HG03520 (cell line): Measurements from ENCODE around the gene TAX1BP3.
A peak's percentile ranks its signal among the peaks of the same experiment; 100 is the strongest.
"Not testable (repeated sequence)": the region's sequence is repeated elsewhere in the genome, so short reads cannot be mapped to it uniquely, and the experiment has no call there.

ENCODE experiments used
- ATAC-seq: cut with Tn5 transposase; IDR thresholded peaks from one replicate; pipeline ENCODE4 v1.9.1; 2021; ENCODE audit warnings: mild to moderate bottlenecking, moderate library complexity; ENCODE audit not compliant: unreplicated experiment

The TAX1BP3 gene

GRCh38 chr17:3668279-3669084, at the start of gene TAX1BP3, which contains the start of gene EMC6:
TAX1BP3 (minus strand) TSS chr17:3668578; CDS start chr17:3668526, 52 bp downstream.
EMC6 (plus strand) TSS chr17:3668812; CDS start chr17:3669147, 335 bp downstream.
- ATAC-seq = peak; percentile 84

GRCh38 chr17:3715296-3715695, 46.9 kb upstream of the TAX1BP3 start:
- ATAC-seq = no peak

- ATAC-seq = no peak
Measured at GRCh38 chr17:3712811-3713463, 44.6 kb upstream of the TAX1BP3 start.

- peak; percentile 86 for ATAC-seq
Measured at GRCh38 chr17:3710951-3711383, 42.6 kb upstream of the TAX1BP3 start.

- ATAC-seq = no peak
Measured at GRCh38 chr17:3708366-3708765, 40.0 kb upstream of the TAX1BP3 start.

GRCh38 chr17:3705718-3705984, 37.3 kb upstream of the TAX1BP3 start:
- not testable (repeated sequence) for ATAC-seq

- ATAC-seq = no peak
Measured at GRCh38 chr17:3704931-3705717, 36.7 kb upstream of the TAX1BP3 start.

GRCh38 chr17:3702041-3702539, 33.7 kb upstream of the TAX1BP3 start:
- ATAC-seq = not testable (repeated sequence)

GRCh38 chr17:3699951-3700350, 31.6 kb upstream of the TAX1BP3 start:
- ATAC-seq = no peak

- ATAC-seq = no peak
Measured at GRCh38 chr17:3698139-3698538, 29.8 kb upstream of the TAX1BP3 start.

- ATAC-seq = no peak
Measured at GRCh38 chr17:3697103-3697476, 28.7 kb upstream of the TAX1BP3 start.

- no peak for ATAC-seq
Measured at GRCh38 chr17:3695723-3696411, 27.5 kb upstream of the TAX1BP3 start, which contains the start of gene P2RX5. P2RX5 (minus strand) TSS chr17:3696155; CDS start chr17:3696005, 150 bp downstream.

- no peak for ATAC-seq
Measured at GRCh38 chr17:3695129-3695722, 26.8 kb upstream of the TAX1BP3 start.

GRCh38 chr17:3693829-3694231, 25.5 kb upstream of the TAX1BP3 start:
- ATAC-seq = peak; percentile 37

GRCh38 chr17:3693141-3693540, 24.8 kb upstream of the TAX1BP3 start:
- no peak for ATAC-seq

GRCh38 chr17:3692346-3692745, 24.0 kb upstream of the TAX1BP3 start:
- no peak for ATAC-seq

GRCh38 chr17:3691617-3692067, 23.3 kb upstream of the TAX1BP3 start:
- no peak for ATAC-seq

- no peak for ATAC-seq
Measured at GRCh38 chr17:3690094-3690715, 21.8 kb upstream of the TAX1BP3 start.

GRCh38 chr17:3689262-3690093, 21.1 kb upstream of the TAX1BP3 start:
- ATAC-seq = no peak
